MM.1S (cell line): ENCODE results near the gene SDHD.

Source experiments
- DNase-seq: peaks from one replicate; pipeline ENCODE4 v3.0.0-alpha.2; 2015
- H2AFZ ChIP-seq: fragments of 300-600 bp; sonication (generic); 2 replicates; pipeline ENCODE4 v1.6.0; 2016; ENCODE audit warnings: antibody characterized with exemption, low read length
- H3F3A ChIP-seq: fragments of 300-600 bp; sonication (generic); 2 replicates; pipeline ENCODE4 v1.6.1; 2016; ENCODE audit warnings: mild to moderate bottlenecking, antibody characterized with exemption, low read length, moderate library complexity, mixed read lengths; ENCODE audit not compliant: insufficient read depth
- H3K27ac ChIP-seq: fragments of 300-600 bp; sonication (generic); 2 replicates; pipeline ENCODE4 v1.5.1; 2016; ENCODE audit warnings: mild to moderate bottlenecking, low read length
- H3K27me3 ChIP-seq: fragments of 300-600 bp; sonication (generic); replicated peaks from 2 replicates; pipeline ENCODE4 v1.6.0; 2016; ENCODE audit warnings: low read length; ENCODE audit not compliant: insufficient read depth
- H3K36me3 ChIP-seq: fragments of 300-600 bp; sonication (generic); replicated peaks from 2 replicates; pipeline ENCODE4 v1.6.1; 2016; ENCODE audit warnings: mild to moderate bottlenecking, low read length, mixed read lengths; ENCODE audit not compliant: insufficient read depth
- H3K4me1 ChIP-seq: fragments of 300-600 bp; sonication (generic); 2 replicates; pipeline ENCODE4 v1.6.1; 2016; ENCODE audit warnings: low read length, mixed read lengths
- H3K4me2 ChIP-seq: fragments of 300-600 bp; sonication (generic); 2 replicates; pipeline ENCODE4 v1.6.0; 2016; ENCODE audit warnings: low read depth, low read length
- H3K4me3 ChIP-seq: fragments of 300-600 bp; sonication (generic); 2 replicates; pipeline ENCODE4 v1.5.1; 2016; ENCODE audit warnings: low read length, mixed read lengths
- H3K79me2 ChIP-seq: fragments of 300-600 bp; sonication (generic); 2 replicates; pipeline ENCODE4 v1.6.1; 2016; ENCODE audit warnings: mixed run types, low read length, mixed read lengths
- H3K9ac ChIP-seq: fragments of 300-600 bp; sonication (generic); 2 replicates; pipeline ENCODE4 v1.6.1; 2016; ENCODE audit warnings: low read length, mixed read lengths
- H3K9me2 ChIP-seq: fragments of 300-600 bp; sonication (generic); replicated peaks from 2 replicates; pipeline ENCODE4 v1.6.1; 2016; ENCODE audit warnings: mild to moderate bottlenecking, low read length, mixed read lengths; ENCODE audit not compliant: insufficient read depth
- H3K9me3 ChIP-seq: fragments of 300-600 bp; sonication (generic); replicated peaks from 2 replicates; pipeline ENCODE4 v1.6.1; 2016; ENCODE audit warnings: mild to moderate bottlenecking, low read length, mixed read lengths; ENCODE audit not compliant: insufficient read depth
- H4K20me1 ChIP-seq: fragments of 300-600 bp; sonication (generic); 2 replicates; pipeline ENCODE4 v1.6.1; 2016; ENCODE audit warnings: mild to moderate bottlenecking, low read length, moderate library complexity, mixed read lengths; ENCODE audit not compliant: insufficient read depth
- CTCF ChIP-seq: fragments of 300-600 bp; sonication (generic); IDR thresholded peaks from 2 replicates; pipeline ENCODE4 v1.5.1; 2016; ENCODE audit warnings: antibody characterized with exemption, low read length, mixed read lengths
- EZH2 ChIP-seq: fragments of 300-600 bp; sonication (generic); optimal IDR thresholded peaks from 2 replicates; pipeline ENCODE3; 2017; ENCODE audit warnings: low read depth, mild to moderate bottlenecking, antibody characterized with exemption, low read length, mixed read lengths
- EZH2phosphoT487 ChIP-seq: fragments of 300-600 bp; sonication (generic); IDR thresholded peaks from 2 replicates; pipeline ENCODE4 v1.6.1; 2018; ENCODE audit warnings: antibody characterized with exemption, low read length

The SDHD gene

GRCh38 chr11:112100462-112100861 is 13.8 kb downstream of the SDHD start:
- Histone ChIP-seq H3K27me3 (no peaks in the 10 kb centered on the region), H3K9ac (no peak overlapping the region), H4K20me1 (no peaks in the 10 kb centered on the region), H3K9me2 (no peaks in the 10 kb centered on the region), H3K4me1 (no peaks in the 10 kb centered on the region), H3K27ac (no peak overlapping the region), H3K4me3 (no peak overlapping the region), H3K36me3 (no peaks in the 10 kb centered on the region), H3K4me2 (no peak overlapping the region), H3K9me3 (no peaks in the 10 kb centered on the region), H3K79me2 (no peaks in the 10 kb centered on the region), H2AFZ (no peak overlapping the region), H3F3A (no peaks in the 10 kb centered on the region)
- DNase-seq = no peak
- TF ChIP-seq EZH2phosphoT487 = no peak
- no peak for TF ChIP-seq CTCF
- no peak for TF ChIP-seq EZH2

GRCh38 chr11:112103446-112103845 is 16.8 kb downstream of the SDHD start:
- Histone ChIP-seq H3K4me3 (no peak overlapping the region), H2AFZ (no peak overlapping the region), H3K36me3 (no peaks in the 10 kb centered on the region), H3K9ac (no peak overlapping the region), H4K20me1 (no peaks in the 10 kb centered on the region), H3K9me2 (no peaks in the 10 kb centered on the region), H3K27me3 (no peaks in the 10 kb centered on the region), H3K9me3 (no peaks in the 10 kb centered on the region), H3K79me2 (no peaks in the 10 kb centered on the region), H3K27ac (no peak overlapping the region), H3K4me1 (no peaks in the 10 kb centered on the region), H3K4me2 (no peak overlapping the region), H3F3A (no peaks in the 10 kb centered on the region)
- TF ChIP-seq EZH2 (no peak), EZH2phosphoT487 (no peak), CTCF (no peak)
- no peak for DNase-seq

- no peaks in the 10 kb centered on the region for H3K27me3 ChIP-seq
- no peaks in the 10 kb centered on the region for H3K79me2 ChIP-seq
- H3K27ac ChIP-seq = no peak overlapping the region
- no peak overlapping the region for H3K4me3 ChIP-seq
- no peaks in the 10 kb centered on the region for H3F3A ChIP-seq
- no peaks in the 10 kb centered on the region for H3K9me3 ChIP-seq
- DNase-seq = no peak
- no peaks in the 10 kb centered on the region for H3K36me3 ChIP-seq
- TF ChIP-seq EZH2phosphoT487 (no peak), EZH2 (no peak), CTCF (no peak)
- no peaks in the 10 kb centered on the region for H3K9me2 ChIP-seq
- no peak overlapping the region for H3K9ac ChIP-seq
- no peak overlapping the region for H2AFZ ChIP-seq
- no peaks in the 10 kb centered on the region for H4K20me1 ChIP-seq
- H3K4me2 ChIP-seq = no peak overlapping the region
- H3K4me1 ChIP-seq = no peaks in the 10 kb centered on the region
These were observed 19.4 kb downstream of the SDHD start for GRCh38 chr11:112106070-112106469.
